Neural cell (in vitro differentiated cells): ENCODE data around the gene HOXC11. TPM values are rescaled to one million over a fixed set of nuclear protein-coding genes. Genes with fewer than 3 reads are reported as not detected.

Source experiments
- H2AFZ ChIP-seq: fragments of 200-600, 300-800 bp; sonication (generic), shearing (Covaris generic); 2 replicates; pipeline ENCODE4 v1.6.0; 2014; ENCODE audit warnings: low read depth, mild to moderate bottlenecking, antibody characterized with exemption, low read length, moderate library complexity
- H3F3A ChIP-seq: fragments of 200-600 bp; shearing (Covaris generic); 2 replicates; pipeline ENCODE4 v1.6.1; 2016; ENCODE audit warnings: mild to moderate bottlenecking, moderate library complexity, mixed read lengths, antibody characterized with exemption, low read length; ENCODE audit not compliant: insufficient read depth, poor library complexity, severe bottlenecking
- H3K27ac ChIP-seq: fragments of 200-600, 300-800 bp; sonication (generic), shearing (Covaris generic); 2 replicates; pipeline ENCODE4 v1.5.1; 2014; ENCODE audit warnings: mild to moderate bottlenecking, low read length, moderate library complexity
- H3K27me3 ChIP-seq: fragments of 300-800, 200-600 bp; sonication (generic), shearing (Covaris generic); 2 replicates; pipeline ENCODE4 v1.6.0; 2014; ENCODE audit warnings: mild to moderate bottlenecking, low read depth, low read length, moderate library complexity; ENCODE audit not compliant: insufficient read depth
- H3K36me3 ChIP-seq: fragments of 300-800, 200-600 bp; sonication (generic), shearing (Covaris generic); 2 replicates; pipeline ENCODE4 v1.5.1; 2014; ENCODE audit warnings: mild to moderate bottlenecking, antibody characterized with exemption, low read length, moderate library complexity; ENCODE audit not compliant: insufficient read depth
- H3K4me2 ChIP-seq: fragments of 300-800, 200-600 bp; sonication (generic), shearing (Covaris generic); 2 replicates; pipeline ENCODE4 v1.6.0; 2014; ENCODE audit warnings: mild to moderate bottlenecking, low read length
- H3K4me3 ChIP-seq: fragments of 300-800, 200-600 bp; sonication (generic), shearing (Covaris generic); 2 replicates; pipeline ENCODE4 v1.5.1; 2014; ENCODE audit warnings: mild to moderate bottlenecking, low read length, moderate library complexity
- H3K79me2 ChIP-seq: fragments of 200-600 bp; shearing (Covaris generic); replicated peaks from 2 replicates; pipeline ENCODE4 v1.6.0; 2014; ENCODE audit warnings: mild to moderate bottlenecking, low read length, moderate library complexity; ENCODE audit not compliant: insufficient read depth
- H3K9ac ChIP-seq: fragments of 300-800, 200-600 bp; sonication (generic), shearing (Covaris generic); 2 replicates; pipeline ENCODE4 v1.6.1; 2016; ENCODE audit warnings: mild to moderate bottlenecking, low read length, mixed read lengths
- H3K9me2 ChIP-seq: fragments of 200-600 bp; shearing (Covaris generic); 2 replicates; pipeline ENCODE4 v1.6.1; 2016; ENCODE audit warnings: mild to moderate bottlenecking, low read length, mixed read lengths; ENCODE audit not compliant: insufficient read depth
- H3K9me3 ChIP-seq: fragments of 200-600, 300-800 bp; sonication (generic), shearing (Covaris generic); 2 replicates; pipeline ENCODE4 v1.6.1; 2016; ENCODE audit warnings: mild to moderate bottlenecking, mixed run types, low read length, moderate library complexity, mixed read lengths
- H4K20me1 ChIP-seq: fragments of 200-600 bp; shearing (Covaris generic); 2 replicates; pipeline ENCODE4 v1.6.1; 2016; ENCODE audit warnings: mild to moderate bottlenecking, mixed run types; ENCODE audit not compliant: insufficient read depth
- EP300 ChIP-seq: fragments of 450-650 bp; conservative IDR thresholded peaks from 2 replicates; pipeline ENCODE4 v1.6.1; 2014; ENCODE audit warnings: antibody characterized with exemption, mild to moderate bottlenecking, moderate library complexity; ENCODE audit not compliant: poor library complexity, severe bottlenecking
- EZH2 ChIP-seq: fragments of 200-600, 300-800 bp; shearing (Covaris generic), sonication (generic); IDR thresholded peaks from 2 replicates; pipeline ENCODE4 v1.6.1; 2014; ENCODE audit warnings: antibody characterized with exemption, low read length, borderline replicate concordance, mild to moderate bottlenecking; ENCODE audit not compliant: insufficient read depth, poor library complexity, severe bottlenecking
- MXI1 ChIP-seq: fragments of 450-650 bp; conservative IDR thresholded peaks from 2 replicates; pipeline ENCODE4 v1.6.1; 2014; ENCODE audit warnings: antibody characterized with exemption, mild to moderate bottlenecking; ENCODE audit not compliant: poor library complexity, severe bottlenecking
- POLR2AphosphoS5 ChIP-seq: IDR thresholded peaks from 2 replicates; pipeline ENCODE4 v1.6.1; 2012
- RAD21 ChIP-seq: fragments of 450-650 bp; conservative IDR thresholded peaks from 2 replicates; pipeline ENCODE4 v1.6.1; 2014; ENCODE audit warnings: antibody characterized with exemption, mild to moderate bottlenecking, moderate library complexity
- SMC3 ChIP-seq: fragments of 450-650 bp; conservative IDR thresholded peaks from 2 replicates; pipeline ENCODE4 v1.6.1; 2014; ENCODE audit warnings: antibody characterized with exemption, mild to moderate bottlenecking, moderate library complexity; ENCODE audit not compliant: poor library complexity
- TAF1 ChIP-seq: IDR thresholded peaks from 2 replicates; pipeline ENCODE4 v1.6.1; 2012; ENCODE audit warnings: low read depth
- polyA plus RNA-seq: library from polyadenylated mRNA; depleted of rRNA; stranded (reverse); fragments of >200 nt; gene quantifications from 2 replicates; pipeline ENCODE4 v1.2.3, GENCODE V29; 2014
- TF ChIP-seq, protein P1 (sequence below): IDR thresholded peaks from 2 replicates; pipeline ENCODE4 v1.6.1; 2012; ENCODE audit warnings: borderline replicate concordance
- TF ChIP-seq, protein P2 (sequence below): fragments of 450-650 bp; IDR thresholded peaks from 2 replicates; pipeline ENCODE4 v1.5.1; 2014; ENCODE audit warnings: antibody characterized with exemption, mild to moderate bottlenecking, moderate library complexity; ENCODE audit not compliant: poor library complexity, severe bottlenecking

HOXC11 gene
- polyA plus RNA-seq, 1 donor from 2014 or later, result not detected

DNA sequence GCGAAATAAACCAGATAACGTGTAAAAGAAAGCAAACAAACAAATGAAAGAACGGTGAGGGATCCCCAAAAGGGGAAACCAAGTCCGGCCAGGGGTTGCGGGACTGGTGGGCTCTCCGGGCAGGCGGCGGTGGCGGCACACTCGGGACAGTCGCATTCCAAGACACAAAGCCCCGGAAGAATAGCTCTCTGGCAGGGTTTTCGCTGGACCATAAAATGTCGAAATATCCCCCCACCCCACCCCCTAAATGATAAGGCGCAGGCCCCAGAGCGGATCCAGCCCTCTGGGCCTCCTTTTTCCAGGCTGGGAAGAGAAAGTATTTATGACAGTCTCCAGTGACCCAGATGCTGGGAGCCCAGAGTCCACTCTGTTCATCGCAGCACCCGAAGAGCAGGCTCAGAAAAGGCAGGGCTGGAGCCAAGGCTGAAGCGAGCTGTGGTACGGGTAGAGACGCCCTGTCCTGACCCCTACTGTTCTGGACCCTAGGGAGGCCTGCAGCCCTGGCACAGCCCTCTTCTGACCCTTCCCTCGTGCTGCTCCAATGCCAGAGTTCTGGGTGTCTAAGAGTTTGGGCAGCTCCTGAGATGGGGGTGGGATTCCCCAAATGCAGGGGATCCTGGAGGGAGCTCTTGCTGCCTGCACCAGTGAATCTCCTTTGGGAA, 33.8 kb downstream of the HOXC11 start:
- H3K9me3 ChIP-seq, result no peaks in the 10 kb centered on the region
- no peak overlapping the region for H2AFZ ChIP-seq
- no peak overlapping the region for H3K4me3 ChIP-seq
- TF ChIP-seq RAD21 (no peak), SMC3 (no peak), MXI1 (no peak), EZH2 (no peak), POLR2AphosphoS5 (no peak), EP300 (no peak), TAF1 (no peak)
- TF ChIP-seq, protein P1, sequence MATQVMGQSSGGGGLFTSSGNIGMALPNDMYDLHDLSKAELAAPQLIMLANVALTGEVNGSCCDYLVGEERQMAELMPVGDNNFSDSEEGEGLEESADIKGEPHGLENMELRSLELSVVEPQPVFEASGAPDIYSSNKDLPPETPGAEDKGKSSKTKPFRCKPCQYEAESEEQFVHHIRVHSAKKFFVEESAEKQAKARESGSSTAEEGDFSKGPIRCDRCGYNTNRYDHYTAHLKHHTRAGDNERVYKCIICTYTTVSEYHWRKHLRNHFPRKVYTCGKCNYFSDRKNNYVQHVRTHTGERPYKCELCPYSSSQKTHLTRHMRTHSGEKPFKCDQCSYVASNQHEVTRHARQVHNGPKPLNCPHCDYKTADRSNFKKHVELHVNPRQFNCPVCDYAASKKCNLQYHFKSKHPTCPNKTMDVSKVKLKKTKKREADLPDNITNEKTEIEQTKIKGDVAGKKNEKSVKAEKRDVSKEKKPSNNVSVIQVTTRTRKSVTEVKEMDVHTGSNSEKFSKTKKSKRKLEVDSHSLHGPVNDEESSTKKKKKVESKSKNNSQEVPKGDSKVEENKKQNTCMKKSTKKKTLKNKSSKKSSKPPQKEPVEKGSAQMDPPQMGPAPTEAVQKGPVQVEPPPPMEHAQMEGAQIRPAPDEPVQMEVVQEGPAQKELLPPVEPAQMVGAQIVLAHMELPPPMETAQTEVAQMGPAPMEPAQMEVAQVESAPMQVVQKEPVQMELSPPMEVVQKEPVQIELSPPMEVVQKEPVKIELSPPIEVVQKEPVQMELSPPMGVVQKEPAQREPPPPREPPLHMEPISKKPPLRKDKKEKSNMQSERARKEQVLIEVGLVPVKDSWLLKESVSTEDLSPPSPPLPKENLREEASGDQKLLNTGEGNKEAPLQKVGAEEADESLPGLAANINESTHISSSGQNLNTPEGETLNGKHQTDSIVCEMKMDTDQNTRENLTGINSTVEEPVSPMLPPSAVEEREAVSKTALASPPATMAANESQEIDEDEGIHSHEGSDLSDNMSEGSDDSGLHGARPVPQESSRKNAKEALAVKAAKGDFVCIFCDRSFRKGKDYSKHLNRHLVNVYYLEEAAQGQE, result no peak
- TF ChIP-seq, protein P2, sequence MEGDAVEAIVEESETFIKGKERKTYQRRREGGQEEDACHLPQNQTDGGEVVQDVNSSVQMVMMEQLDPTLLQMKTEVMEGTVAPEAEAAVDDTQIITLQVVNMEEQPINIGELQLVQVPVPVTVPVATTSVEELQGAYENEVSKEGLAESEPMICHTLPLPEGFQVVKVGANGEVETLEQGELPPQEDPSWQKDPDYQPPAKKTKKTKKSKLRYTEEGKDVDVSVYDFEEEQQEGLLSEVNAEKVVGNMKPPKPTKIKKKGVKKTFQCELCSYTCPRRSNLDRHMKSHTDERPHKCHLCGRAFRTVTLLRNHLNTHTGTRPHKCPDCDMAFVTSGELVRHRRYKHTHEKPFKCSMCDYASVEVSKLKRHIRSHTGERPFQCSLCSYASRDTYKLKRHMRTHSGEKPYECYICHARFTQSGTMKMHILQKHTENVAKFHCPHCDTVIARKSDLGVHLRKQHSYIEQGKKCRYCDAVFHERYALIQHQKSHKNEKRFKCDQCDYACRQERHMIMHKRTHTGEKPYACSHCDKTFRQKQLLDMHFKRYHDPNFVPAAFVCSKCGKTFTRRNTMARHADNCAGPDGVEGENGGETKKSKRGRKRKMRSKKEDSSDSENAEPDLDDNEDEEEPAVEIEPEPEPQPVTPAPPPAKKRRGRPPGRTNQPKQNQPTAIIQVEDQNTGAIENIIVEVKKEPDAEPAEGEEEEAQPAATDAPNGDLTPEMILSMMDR, result no peak
- H3F3A ChIP-seq, result no peaks in the 10 kb centered on the region
- no peaks in the 10 kb centered on the region for H4K20me1 ChIP-seq
- H3K9me2 ChIP-seq, result no peaks in the 10 kb centered on the region
- no peaks in the 10 kb centered on the region for H3K79me2 ChIP-seq
- no peak overlapping the region for H3K27ac ChIP-seq
- peaks cover 99% of the 10 kb centered on the region for H3K27me3 ChIP-seq
- H3K36me3 ChIP-seq, result no peaks in the 10 kb centered on the region
- no peak overlapping the region for H3K4me2 ChIP-seq
- H3K9ac ChIP-seq, result no peak overlapping the region

DNA sequence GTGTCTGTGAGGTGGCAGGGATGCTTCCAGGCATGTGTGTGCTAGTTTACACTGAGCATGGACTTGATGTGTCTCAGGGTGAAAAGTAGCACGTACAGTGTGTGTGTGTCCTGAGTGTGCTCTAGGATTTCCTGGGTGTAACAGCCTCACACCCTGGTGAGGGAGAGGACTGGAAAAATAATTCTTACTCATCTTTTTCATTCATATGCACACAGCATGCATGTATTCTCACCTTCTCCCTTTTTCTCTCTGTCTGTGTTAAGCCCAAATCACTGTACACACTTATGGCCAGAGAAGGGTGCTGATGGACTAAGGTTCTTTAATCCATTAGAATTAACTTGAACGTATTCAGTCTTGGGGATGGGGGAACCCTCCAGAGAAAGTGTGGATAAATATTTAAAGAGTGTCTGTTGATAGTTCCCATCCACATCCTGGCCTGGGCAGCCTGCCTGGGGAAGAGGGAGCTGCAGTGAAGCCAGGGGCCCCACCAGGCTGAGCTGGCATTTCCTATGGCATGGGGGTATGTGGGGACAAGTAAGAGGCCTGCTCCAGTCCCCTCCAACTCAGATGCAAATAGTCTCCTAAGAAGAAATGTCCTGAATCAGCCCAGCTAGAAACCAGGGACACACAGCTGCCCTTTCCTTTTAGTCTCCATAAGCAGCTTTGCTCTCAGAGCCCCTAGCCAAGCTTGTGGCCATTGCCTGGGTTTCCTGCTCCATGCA, 34.8 kb downstream of the HOXC11 start:
- H2AFZ ChIP-seq, result no peak overlapping the region
- TF ChIP-seq TAF1 (no peak), POLR2AphosphoS5 (no peak), EZH2 (no peak), MXI1 (no peak)
- H3K9me3 ChIP-seq, result no peaks in the 10 kb centered on the region
- H3K9ac ChIP-seq, result no peak overlapping the region
- no peaks in the 10 kb centered on the region for H3K79me2 ChIP-seq
- no peak overlapping the region for H3K4me2 ChIP-seq
- no peak overlapping the region for H3K4me3 ChIP-seq
- peaks cover 99% of the 10 kb centered on the region for H3K27me3 ChIP-seq
- H3K27ac ChIP-seq, result no peak overlapping the region
- H3K36me3 ChIP-seq, result no peaks in the 10 kb centered on the region
- H3F3A ChIP-seq, result no peaks in the 10 kb centered on the region
- H4K20me1 ChIP-seq, result no peaks in the 10 kb centered on the region
- H3K9me2 ChIP-seq, result no peaks in the 10 kb centered on the region
